HG03342 (cell line): ENCODE data around the gene SLC3A2.
A peak's percentile ranks its signal among the peaks of the same experiment; 100 is the strongest.

Experiments
- ATAC-seq: cut with Tn5 transposase; IDR thresholded peaks from one replicate; pipeline ENCODE4 v1.9.1; 2021; ENCODE audit warnings: mild to moderate bottlenecking, moderate library complexity; ENCODE audit not compliant: unreplicated experiment

The SLC3A2 gene

GRCh38 chr11:62879235-62879978 is 1.3 kb upstream of the SLC3A2 start:
- ATAC-seq = no peak

GRCh38 chr11:62880231-62880802 is 379 bp upstream of the SLC3A2 start:
- ATAC-seq = peak; percentile 13

GRCh38 chr11:62881579-62882430 is 1.1 kb downstream of the SLC3A2 start:
- ATAC-seq = peak; percentile 45

- ATAC-seq = no peak
Measured at GRCh38 chr11:62882431-62882749, 1.7 kb downstream of the SLC3A2 start.

GRCh38 chr11:62882788-62883501 is 2.2 kb downstream of the SLC3A2 start:
- ATAC-seq = no peak

- ATAC-seq = no peak
Measured at GRCh38 chr11:62883673-62884072, 3.0 kb downstream of the SLC3A2 start.

- ATAC-seq = no peak
Measured at GRCh38 chr11:62885137-62885750, 4.5 kb downstream of the SLC3A2 start.

- no peak for ATAC-seq
Measured at GRCh38 chr11:62888406-62888805, 7.7 kb downstream of the SLC3A2 start.

- ATAC-seq = no peak
Measured at GRCh38 chr11:62889126-62889483, 8.4 kb downstream of the SLC3A2 start.

GRCh38 chr11:62889484-62890437 is 9.1 kb downstream of the SLC3A2 start:
- no peak for ATAC-seq

GRCh38 chr11:62892077-62892922 is 11.6 kb downstream of the SLC3A2 start:
- ATAC-seq = no peak

GRCh38 chr11:62895501-62895900 is 14.8 kb downstream of the SLC3A2 start:
- no peak for ATAC-seq

- no peak for ATAC-seq
Measured at GRCh38 chr11:62896049-62896448, 15.4 kb downstream of the SLC3A2 start.

GRCh38 chr11:62897311-62897710 is 16.6 kb downstream of the SLC3A2 start:
- ATAC-seq = no peak

- no peak for ATAC-seq
Measured at GRCh38 chr11:62898027-62898426, 17.3 kb downstream of the SLC3A2 start.

- ATAC-seq = no peak
Measured at GRCh38 chr11:62902932-62903331, 22.2 kb downstream of the SLC3A2 start.

GRCh38 chr11:62905296-62905695 is 24.6 kb downstream of the SLC3A2 start:
- ATAC-seq = no peak

GRCh38 chr11:62905927-62906531 is 25.3 kb downstream of the SLC3A2 start:
- ATAC-seq = peak; percentile 61
